SU-DHL-6 (cell line): ENCODE results near the gene SH3PXD2B.
"Not testable (repeated sequence)": the region's sequence is repeated elsewhere in the genome, so short reads cannot be mapped to it uniquely, and the experiment has no call there.

Experiments
- H2AFZ ChIP-seq: fragments of 200-600 bp; sonication (generic); 2 replicates; pipeline ENCODE4 v1.6.1; 2014; ENCODE audit warnings: low read depth, mild to moderate bottlenecking, moderate library complexity, mixed read lengths, antibody characterized with exemption, low read length; ENCODE audit not compliant: severe bottlenecking
- H3F3A ChIP-seq: fragments of 200-600 bp; shearing (Covaris generic); 2 replicates; pipeline ENCODE4 v1.6.0; 2016; ENCODE audit warnings: antibody characterized with exemption, mild to moderate bottlenecking; ENCODE audit not compliant: insufficient read depth
- H3K27ac ChIP-seq: fragments of 200-600 bp; sonication (generic); 2 replicates; pipeline ENCODE4 v1.5.1; 2016; ENCODE audit warnings: low read depth, mild to moderate bottlenecking, low read length, moderate library complexity, mixed read lengths
- H3K27me3 ChIP-seq: fragments of 200-600 bp; sonication (generic), shearing (Covaris generic); 2 replicates; pipeline ENCODE4 v1.6.0; 2014; ENCODE audit warnings: mild to moderate bottlenecking, low read length
- H3K36me3 ChIP-seq: fragments of 200-600 bp; sonication (generic); 2 replicates; pipeline ENCODE4 v1.6.1; 2014; ENCODE audit warnings: mild to moderate bottlenecking, low read length, mixed read lengths
- H3K4me2 ChIP-seq: fragments of 300-600, 200-600 bp; shearing (Covaris generic), sonication (generic); 2 replicates; pipeline ENCODE4 v1.6.0; 2014; ENCODE audit warnings: low read length, low read depth, mild to moderate bottlenecking; ENCODE audit not compliant: poor library complexity, severe bottlenecking
- H3K4me3 ChIP-seq: fragments of 200-600 bp; sonication (generic); 2 replicates; pipeline ENCODE4 v1.5.1; 2014; ENCODE audit warnings: antibody characterized with exemption, low read length, mild to moderate bottlenecking, mixed read lengths; ENCODE audit not compliant: insufficient read depth, poor library complexity, severe bottlenecking
- H3K79me2 ChIP-seq: fragments of 200-600 bp; sonication (generic); 2 replicates; pipeline ENCODE4 v1.6.1; 2014; ENCODE audit warnings: mild to moderate bottlenecking, low read length, moderate library complexity; ENCODE audit not compliant: insufficient read depth
- H3K9ac ChIP-seq: fragments of 200-600 bp; sonication (generic); 2 replicates; pipeline ENCODE4 v1.7.0; 2014; ENCODE audit warnings: mild to moderate bottlenecking, low read length
- H3K9me2 ChIP-seq: fragments of 200-600 bp; sonication (generic); replicated peaks from 2 replicates; pipeline ENCODE4 v1.6.1; 2014; ENCODE audit warnings: low read length; ENCODE audit not compliant: insufficient read depth
- H3K9me3 ChIP-seq: fragments of 200-600 bp; sonication (generic); 2 replicates; pipeline ENCODE4 v1.6.1; 2014; ENCODE audit warnings: low read length, mixed read lengths; ENCODE audit not compliant: insufficient read depth
- H4K20me1 ChIP-seq: fragments of 200-600 bp; sonication (generic); 2 replicates; pipeline ENCODE4 v1.6.1; 2014; ENCODE audit warnings: low read depth, mild to moderate bottlenecking, antibody characterized with exemption, low read length, moderate library complexity, mixed read lengths
- CTCF ChIP-seq: fragments of 200-600 bp; sonication (generic); IDR thresholded peaks from one replicate; pipeline ENCODE4 v1.5.1; 2017; ENCODE audit warnings: antibody characterized with exemption, mild to moderate bottlenecking, low read length, moderate library complexity; ENCODE audit not compliant: insufficient read depth, poor library complexity, severe bottlenecking
- EZH2phosphoT487 ChIP-seq: fragments of 200-600 bp; sonication (generic), shearing (Covaris generic); conservative IDR thresholded peaks from 2 replicates; pipeline ENCODE4 v1.6.1; 2018; ENCODE audit warnings: mild to moderate bottlenecking, antibody characterized with exemption, low read length, moderate library complexity, mixed read lengths

The SH3PXD2B gene

DNA sequence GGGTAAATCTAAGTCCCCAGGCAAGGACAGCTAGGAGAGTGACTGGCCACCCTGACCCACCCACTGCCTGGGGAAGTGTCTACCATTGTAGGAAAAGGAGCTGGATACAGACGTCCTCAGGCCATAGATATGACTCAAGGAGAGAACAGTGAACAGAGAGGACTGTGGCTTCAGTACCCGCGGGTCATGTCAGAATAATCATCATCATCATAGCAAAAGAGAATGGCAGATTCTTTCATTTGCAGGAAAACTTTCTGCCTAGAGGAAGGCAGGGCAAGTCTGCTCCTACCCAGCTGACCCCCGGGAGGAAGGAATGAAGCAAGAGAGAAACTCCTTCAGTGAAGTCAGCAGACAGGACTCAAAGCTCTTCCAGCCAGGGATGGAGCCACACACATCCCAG is 118.6 kb downstream of the SH3PXD2B start:
- no peaks in the 10 kb centered on the region for H4K20me1 ChIP-seq
- no peaks in the 10 kb centered on the region for H3K9me3 ChIP-seq
- TF ChIP-seq EZH2phosphoT487: no peak
- TF ChIP-seq CTCF: no peak
- no peak overlapping the region for H3K27ac ChIP-seq
- H3F3A ChIP-seq: no peaks in the 10 kb centered on the region
- H3K9me2 ChIP-seq: no peaks in the 10 kb centered on the region
- no peaks in the 10 kb centered on the region for H3K79me2 ChIP-seq
- H3K27me3 ChIP-seq: no peaks in the 10 kb centered on the region
- H3K4me2 ChIP-seq: no peak overlapping the region
- H3K9ac ChIP-seq: no peak overlapping the region
- H3K36me3 ChIP-seq: no peaks in the 10 kb centered on the region
- H3K4me3 ChIP-seq: no peak overlapping the region
- no peak overlapping the region for H2AFZ ChIP-seq

DNA sequence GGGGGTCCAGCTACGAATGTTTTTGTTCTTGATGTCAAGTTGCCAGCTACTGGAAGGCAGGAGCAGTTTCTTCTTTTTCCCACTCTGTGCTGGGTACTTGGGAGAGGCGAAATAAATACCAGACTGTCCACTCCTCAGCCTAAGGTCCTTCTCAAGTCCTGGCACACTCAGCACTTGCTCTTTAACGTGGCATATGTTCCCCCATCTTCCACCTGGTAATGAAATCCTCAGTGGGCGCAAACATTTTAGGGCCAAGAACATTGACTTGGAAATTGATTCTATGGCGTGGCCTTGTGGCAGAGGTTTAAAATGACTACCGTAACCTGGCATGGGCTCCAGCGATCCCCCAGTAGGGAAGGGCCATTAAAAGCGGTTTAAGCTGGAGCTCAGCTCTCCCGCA is 119.7 kb downstream of the SH3PXD2B start:
- Histone ChIP-seq H4K20me1 (no peaks in the 10 kb centered on the region), H3K9ac (no peak overlapping the region), H3K79me2 (no peaks in the 10 kb centered on the region), H3K27ac (no peak overlapping the region), H3K4me3 (no peak overlapping the region), H3K9me3 (no peaks in the 10 kb centered on the region), H3F3A (no peaks in the 10 kb centered on the region), H3K36me3 (no peaks in the 10 kb centered on the region), H3K4me2 (no peak overlapping the region), H3K27me3 (no peaks in the 10 kb centered on the region), H3K9me2 (no peaks in the 10 kb centered on the region), H2AFZ (no peak overlapping the region)
- TF ChIP-seq CTCF (no peak), EZH2phosphoT487 (no peak)

DNA sequence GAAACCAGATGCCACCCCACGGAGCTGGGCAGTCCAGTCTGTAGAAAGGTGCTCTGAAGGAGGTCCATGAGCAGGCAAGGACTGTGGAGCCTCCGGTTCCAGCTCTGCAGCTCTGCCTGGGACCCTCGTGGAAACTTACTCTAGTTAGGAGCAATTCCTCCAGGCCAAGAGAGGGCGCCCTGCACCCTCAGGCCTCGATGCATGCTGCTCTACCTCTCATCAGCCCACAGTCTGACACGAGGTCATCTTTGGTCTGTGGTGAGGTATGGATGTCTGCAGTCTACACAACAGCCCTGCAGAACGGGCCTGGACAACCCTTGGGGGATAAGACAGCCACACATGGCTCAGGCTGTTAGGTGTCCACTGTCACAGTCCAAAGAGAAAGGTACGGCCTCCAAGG is 120.1 kb downstream of the SH3PXD2B start:
- Histone ChIP-seq H4K20me1 (no peaks in the 10 kb centered on the region), H2AFZ (no peak overlapping the region), H3K9me3 (no peaks in the 10 kb centered on the region), H3K79me2 (no peaks in the 10 kb centered on the region), H3K9me2 (no peaks in the 10 kb centered on the region), H3K27ac (no peak overlapping the region), H3K36me3 (no peaks in the 10 kb centered on the region), H3K4me3 (no peak overlapping the region), H3F3A (no peaks in the 10 kb centered on the region), H3K27me3 (no peaks in the 10 kb centered on the region), H3K4me2 (no peak overlapping the region), H3K9ac (no peak overlapping the region)
- TF ChIP-seq EZH2phosphoT487 (no peak), CTCF (no peak)

DNA sequence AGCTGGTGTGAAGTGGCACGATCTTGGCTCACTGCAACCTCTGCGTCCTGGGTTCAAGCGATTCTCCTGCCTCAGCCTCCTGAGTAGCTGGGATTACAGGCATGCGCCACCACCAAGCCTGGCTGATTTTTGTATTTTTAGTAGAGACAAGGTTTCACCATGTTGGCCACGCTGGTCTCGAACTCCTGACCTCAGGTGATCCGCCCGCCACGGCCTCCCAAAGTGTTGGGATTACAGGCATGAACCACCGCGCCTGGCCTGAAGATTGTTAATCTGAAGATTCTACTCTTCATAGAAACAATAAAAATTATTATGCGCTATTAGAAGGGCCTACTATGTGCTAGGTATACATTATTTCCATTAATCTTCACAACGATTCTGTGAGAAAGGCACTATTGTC is 127.4 kb downstream of the SH3PXD2B start:
- not testable (repeated sequence) for H4K20me1 ChIP-seq, H3K9me3 ChIP-seq, H3K4me2 ChIP-seq, H3F3A ChIP-seq, H3K36me3 ChIP-seq, H3K9ac ChIP-seq, H3K27ac ChIP-seq, H3K27me3 ChIP-seq, H2AFZ ChIP-seq, H3K79me2 ChIP-seq, H3K4me3 ChIP-seq, H3K9me2 ChIP-seq
